GM18526 (cell line): ENCODE measurements around the gene LARGE1.

Experiments used
- POLR2A ChIP-seq: IDR thresholded peaks from 3 replicates; pipeline ENCODE4 v1.6.1; 2011; ENCODE audit not compliant: insufficient read length; ENCODE audit errors: extremely low read depth

The LARGE1 gene

DNA sequence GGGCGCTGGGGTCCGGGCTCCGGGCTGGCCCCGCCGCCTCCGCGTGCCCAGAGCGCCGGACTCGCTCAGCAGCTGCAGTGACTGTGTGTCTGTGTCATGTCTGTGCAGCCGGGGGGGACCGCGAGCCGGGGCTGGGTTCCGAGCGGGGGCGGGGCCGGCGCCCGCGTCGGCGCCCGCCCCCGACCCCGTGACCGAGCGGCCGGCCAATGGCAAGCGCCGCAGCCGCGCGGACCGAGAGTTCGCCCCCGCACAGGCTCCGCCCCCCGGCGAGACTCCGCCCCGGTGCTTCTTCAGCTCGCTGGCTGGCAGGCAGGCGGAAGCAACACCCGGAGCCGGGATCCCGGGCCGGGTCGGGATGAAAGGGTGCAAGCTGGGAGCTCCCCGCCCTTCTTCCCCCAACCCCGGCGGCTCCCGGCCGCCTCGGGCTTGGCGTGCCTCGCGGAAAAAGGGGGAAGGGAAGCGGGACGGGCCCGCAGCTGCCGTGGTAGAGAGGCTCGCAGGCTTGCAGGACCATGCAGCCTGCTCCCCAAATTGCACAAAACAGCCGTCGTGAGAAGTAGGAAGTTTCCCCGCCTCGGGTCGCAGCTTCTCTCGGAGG, 750 bp upstream of the LARGE1 start:
- TF ChIP-seq POLR2A = peak; percentile 78

- TF ChIP-seq POLR2A = no peak
These were observed 682 bp downstream of the LARGE1 start for GRCh38 chr22:33919391-33920196.

DNA sequence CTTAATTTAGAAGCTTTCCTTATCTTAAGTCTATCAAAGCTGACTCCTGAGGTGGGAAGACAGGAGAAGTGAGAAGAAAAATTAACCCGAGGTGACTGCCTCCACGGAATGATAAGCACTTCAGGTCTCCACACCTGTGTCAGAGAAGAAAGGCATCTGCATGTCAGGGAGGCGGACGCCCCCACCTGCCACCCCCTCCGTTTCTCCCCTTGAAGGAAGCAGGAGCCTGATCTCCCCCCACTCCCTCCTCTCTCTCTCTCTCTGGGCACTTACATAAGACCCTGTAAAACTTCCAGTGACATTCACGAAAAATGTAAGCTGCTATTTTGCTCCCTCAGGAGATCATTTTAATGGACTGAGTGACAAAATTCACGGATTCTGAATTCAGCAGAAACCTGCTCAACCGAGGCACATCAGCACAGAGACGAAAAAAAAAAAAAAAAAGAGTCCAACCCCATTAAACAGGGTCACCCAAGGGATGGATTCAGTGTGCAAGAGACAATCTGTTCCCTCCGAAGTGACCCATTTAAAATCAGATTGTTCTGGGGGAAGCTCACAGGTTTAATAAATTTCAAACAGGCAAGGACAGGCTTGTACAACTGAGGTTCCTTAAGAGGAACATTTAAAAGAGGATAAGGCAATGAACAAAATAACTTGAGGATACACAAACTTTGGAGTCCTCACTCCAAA, 1.5 kb downstream of the LARGE1 start:
- TF ChIP-seq POLR2A = no peak

DNA sequence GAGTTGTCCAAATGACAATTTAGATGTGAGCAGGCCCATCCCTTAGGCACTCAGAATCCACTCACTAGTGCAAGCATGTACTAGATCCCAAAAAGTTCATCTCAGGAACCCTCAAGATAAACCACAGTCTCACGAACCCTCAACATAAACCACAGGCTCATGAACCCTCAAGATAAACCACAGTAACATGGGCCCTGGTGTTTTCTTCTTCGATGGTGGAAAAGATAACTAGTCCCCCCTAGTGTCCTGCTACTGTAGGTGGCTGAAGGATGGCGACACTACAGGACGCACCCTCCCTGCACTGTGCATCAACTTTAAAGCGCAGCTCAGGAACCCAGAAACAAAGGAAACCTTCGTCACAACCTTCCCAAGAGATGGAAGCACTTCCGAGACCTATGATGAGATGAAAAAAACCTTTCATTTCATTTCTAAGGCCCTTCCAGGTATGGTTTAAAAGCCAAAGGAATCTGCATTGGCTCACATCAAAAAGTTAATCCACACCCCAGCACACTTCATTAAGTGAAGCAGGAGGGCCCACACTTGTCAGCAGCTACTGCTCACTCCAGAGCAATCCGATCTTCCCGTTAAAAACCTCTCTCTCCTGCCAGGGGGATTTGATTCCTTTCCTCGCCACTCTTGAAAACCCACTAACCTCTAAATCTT, 2.4 kb downstream of the LARGE1 start:
- no peak for TF ChIP-seq POLR2A

DNA sequence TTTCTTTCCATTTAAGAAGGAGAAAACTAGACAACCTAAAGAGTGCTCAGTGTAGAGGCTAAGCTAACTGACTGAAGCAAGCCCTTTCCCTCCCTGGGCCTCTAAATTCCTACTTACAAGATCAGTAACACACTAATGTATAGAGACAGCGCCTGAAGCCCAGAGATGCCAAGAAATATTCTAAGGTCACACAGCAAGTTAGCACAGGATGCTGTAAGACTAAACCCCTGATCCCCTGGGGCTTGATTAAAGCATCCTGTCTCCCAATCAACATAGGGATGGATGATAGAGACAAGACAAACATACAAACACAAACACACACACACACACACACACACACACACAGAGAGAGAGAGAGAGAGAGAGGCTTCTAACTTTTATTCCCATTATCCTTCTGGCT, 5.6 kb downstream of the LARGE1 start:
- no peak for TF ChIP-seq POLR2A

GRCh38 chr22:33914131-33914530, 6.1 kb downstream of the LARGE1 start:
- no peak for TF ChIP-seq POLR2A

GRCh38 chr22:33913188-33913587, 7.1 kb downstream of the LARGE1 start:
- TF ChIP-seq POLR2A = no peak

GRCh38 chr22:33909911-33910310, 10.4 kb downstream of the LARGE1 start:
- no peak for TF ChIP-seq POLR2A

DNA sequence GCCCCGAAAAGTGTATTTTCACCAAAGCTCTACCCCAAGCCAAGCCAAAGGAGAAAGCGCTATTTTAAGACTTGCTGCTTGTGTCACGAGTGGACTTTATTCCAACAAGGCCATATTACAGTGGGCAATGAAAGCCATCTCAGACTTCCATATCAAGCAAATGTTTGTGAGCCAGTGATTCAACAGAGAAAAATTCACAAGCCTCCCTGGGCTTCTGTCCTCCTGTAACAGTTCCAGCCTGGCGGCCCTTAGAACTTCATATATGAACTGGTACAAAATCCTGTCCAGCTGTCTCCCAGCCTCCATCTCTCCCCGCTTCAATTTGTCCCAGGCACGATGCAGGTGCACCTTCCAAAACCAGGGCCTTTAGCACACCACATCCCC, 11.2 kb downstream of the LARGE1 start:
- TF ChIP-seq POLR2A = no peak

DNA sequence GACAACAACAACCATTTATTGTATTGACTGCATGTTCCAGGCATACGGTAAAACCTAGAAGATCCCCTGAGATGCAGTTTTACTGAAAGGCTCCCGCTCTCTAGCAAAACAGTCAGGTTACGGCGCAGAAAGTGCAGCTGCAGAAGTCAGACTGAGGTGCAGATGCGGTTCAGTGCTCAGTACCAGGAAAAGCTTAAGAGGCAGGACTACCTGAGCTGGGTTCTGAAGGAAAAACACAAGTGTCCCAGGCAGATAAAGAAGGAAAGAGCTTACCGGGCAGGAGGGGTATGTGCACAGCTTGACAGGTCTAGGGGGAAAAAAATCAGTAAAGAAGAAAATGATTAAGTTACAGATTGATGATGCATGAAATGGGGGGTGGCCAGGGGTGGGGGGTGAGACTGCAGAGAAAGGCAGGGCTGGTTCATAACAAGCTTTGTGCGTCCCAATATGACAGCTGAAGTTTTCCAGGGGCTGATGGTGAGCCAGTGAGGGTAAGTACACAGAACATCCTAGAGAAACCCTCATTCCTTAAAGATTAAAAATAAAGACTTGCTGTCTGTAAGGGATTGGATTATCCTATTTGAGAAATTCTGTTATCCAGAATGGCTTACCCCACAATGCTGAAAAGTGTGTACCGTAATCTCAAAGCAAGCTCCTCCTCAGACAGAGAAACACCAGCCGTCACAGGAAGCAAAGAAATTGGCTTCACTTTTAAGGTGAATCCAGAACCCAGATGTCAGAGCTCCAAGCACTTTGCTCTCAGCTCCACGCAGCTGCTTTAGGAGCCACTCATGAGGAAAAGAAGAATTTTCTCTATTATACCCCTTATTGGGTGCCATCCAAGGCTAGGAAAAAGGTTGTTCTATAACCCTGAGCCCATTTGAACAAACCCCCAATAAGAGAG, 11.9 kb downstream of the LARGE1 start:
- no peak for TF ChIP-seq POLR2A

DNA sequence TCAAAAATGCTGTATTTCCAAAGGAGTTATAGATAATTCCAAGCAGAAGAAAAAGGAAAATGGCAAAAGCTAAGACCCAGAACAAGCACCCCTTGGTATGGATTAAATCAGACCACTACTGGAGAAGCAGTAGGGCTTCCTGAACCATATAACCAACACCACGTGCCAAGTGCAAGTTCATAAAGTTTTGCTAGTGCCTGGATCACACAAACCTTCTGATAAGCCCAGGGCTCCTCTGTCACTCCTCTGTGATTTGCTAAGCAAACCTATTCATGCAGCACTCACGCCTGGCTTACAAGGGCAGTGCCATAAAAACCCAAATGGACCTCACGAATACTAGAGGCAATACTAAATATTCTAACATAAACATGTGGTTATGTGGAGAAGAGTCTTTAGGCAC, 13.3 kb downstream of the LARGE1 start:
- no peak for TF ChIP-seq POLR2A

GRCh38 chr22:33906475-33906874, 13.8 kb downstream of the LARGE1 start:
- no peak for TF ChIP-seq POLR2A

DNA sequence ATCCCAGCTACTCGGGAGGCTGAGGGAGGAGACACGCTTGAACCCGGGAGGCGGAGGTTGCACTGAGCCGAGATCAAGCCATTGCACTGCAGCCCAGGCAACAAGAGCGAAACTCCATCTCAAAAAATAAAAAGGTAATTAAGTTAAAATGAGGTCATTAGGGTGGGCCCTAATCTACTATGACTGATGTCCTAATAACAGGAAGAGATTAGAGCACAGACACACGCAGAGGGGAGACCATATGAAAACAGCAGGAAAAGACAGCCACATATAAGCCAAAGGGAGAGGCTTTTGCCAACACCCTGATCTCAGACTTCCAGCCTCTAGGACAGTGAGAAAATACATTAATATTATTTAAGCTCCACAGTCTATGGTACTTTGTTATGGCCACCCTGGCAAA, 17.3 kb downstream of the LARGE1 start:
- TF ChIP-seq POLR2A = no peak

DNA sequence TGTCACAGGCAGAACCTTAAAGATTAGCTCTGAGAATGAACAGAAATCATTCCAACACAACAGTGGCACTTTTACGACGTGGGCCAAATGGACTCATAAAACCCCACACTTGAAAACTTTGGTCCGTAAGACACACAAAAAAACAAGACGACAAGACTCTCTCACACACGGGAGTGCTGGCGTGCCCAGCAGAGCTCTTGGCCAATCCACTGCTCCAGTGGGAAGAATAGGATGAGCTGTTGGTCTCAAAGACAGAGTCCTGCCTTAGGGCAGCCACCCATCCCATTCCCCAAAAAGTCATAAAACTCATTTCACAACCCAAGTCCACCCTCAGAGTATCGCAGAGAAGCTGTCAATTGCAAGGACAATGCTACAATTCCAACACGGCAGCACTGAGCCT, 18.2 kb downstream of the LARGE1 start:
- no peak for TF ChIP-seq POLR2A

DNA sequence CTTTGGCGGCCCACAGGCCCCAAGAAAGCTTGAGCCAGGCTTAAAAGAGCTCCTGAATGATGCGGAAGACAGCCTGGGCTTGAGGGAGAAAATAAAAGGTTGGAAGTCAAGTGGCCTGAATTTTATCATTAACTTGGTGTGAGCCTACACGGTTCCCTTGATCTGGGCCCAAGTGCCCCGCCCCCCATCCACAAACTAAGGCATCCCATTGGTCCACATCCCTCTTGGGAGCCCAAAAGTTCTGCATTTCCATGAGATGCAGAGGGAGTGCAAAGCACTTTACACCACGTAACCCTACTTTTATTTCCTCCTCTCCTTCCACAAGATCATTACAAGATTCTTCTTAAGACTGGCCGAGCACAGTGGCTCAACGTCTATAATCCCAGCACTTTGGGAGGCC, 22.2 kb downstream of the LARGE1 start:
- TF ChIP-seq POLR2A = no peak

DNA sequence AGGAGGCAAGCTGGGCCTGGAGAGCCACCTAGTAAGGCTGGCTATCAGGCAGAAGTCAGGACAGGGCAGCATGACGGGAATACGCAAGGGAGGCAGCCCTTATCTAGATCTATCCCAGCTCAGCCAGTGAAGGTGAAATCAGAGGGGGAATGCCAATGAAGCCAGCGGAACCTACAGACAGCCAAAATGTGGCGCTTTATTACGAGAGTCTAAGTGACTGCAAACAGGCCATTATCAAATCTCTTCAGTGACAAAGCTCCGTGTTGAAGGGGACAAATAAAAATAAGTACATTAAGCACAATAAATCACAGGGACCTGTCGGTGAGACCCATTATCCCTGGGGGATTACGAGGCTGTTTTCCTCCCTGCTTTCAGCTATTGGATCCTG, 22.8 kb downstream of the LARGE1 start:
- no peak for TF ChIP-seq POLR2A
